Parathyroid adenoma (tissue), 2 donors: ENCODE results near the gene NOXA1.

Source experiments
- H2AFZ ChIP-seq: fragments of 300-600 bp; sonication (generic); one replicate; pipeline ENCODE4 v1.7.0; 2017; ENCODE audit warnings: antibody characterized with exemption, mild to moderate bottlenecking
- H3K27ac ChIP-seq: fragments of 300-600 bp; sonication (generic); one replicate; pipeline ENCODE4 v1.7.0; 2017
- H3K27me3 ChIP-seq: fragments of 300-600 bp; sonication (generic); one replicate; pipeline ENCODE4 v1.7.0; 2017; ENCODE audit warnings: low read length; ENCODE audit not compliant: control insufficient read depth, insufficient read depth
- H3K36me3 ChIP-seq: fragments of 300-600 bp; sonication (generic); one replicate; pipeline ENCODE4 v1.7.0; 2017; ENCODE audit warnings: low read length; ENCODE audit not compliant: control insufficient read depth, insufficient read depth
- H3K4me1 ChIP-seq: fragments of 300-600 bp; sonication (generic); one replicate; pipeline ENCODE4 v1.7.0; 2017; ENCODE audit warnings: control low read depth
- H3K4me2 ChIP-seq: fragments of 300-600 bp; sonication (generic); one replicate; pipeline ENCODE4 v1.7.0; 2017; ENCODE audit warnings: low read length
- H3K4me3 ChIP-seq: fragments of 300-600 bp; sonication (generic); one replicate; pipeline ENCODE4 v1.7.0; 2017; ENCODE audit warnings: low read depth, low read length
- H3K79me2 ChIP-seq: fragments of 300-600 bp; sonication (generic); one replicate; pipeline ENCODE4 v1.7.0; 2017; ENCODE audit warnings: control low read depth
- H3K9ac ChIP-seq: fragments of 300-600 bp; sonication (generic); one replicate; pipeline ENCODE4 v1.7.0; 2017; ENCODE audit warnings: mild to moderate bottlenecking
- H3K9me3 ChIP-seq: fragments of 300-600 bp; sonication (generic); one replicate; pipeline ENCODE4 v1.7.0; 2017; ENCODE audit warnings: low read length; ENCODE audit not compliant: control insufficient read depth
- CTCF ChIP-seq: fragments of 300-600 bp; sonication (generic); IDR thresholded peaks from one replicate; pipeline ENCODE4 v1.7.0; 2017; ENCODE audit warnings: antibody characterized with exemption, mild to moderate bottlenecking
- donor health status: primary hyperparathyroidism.

Gene NOXA1

GRCh38 chr9:137416006-137416562, 7.1 kb upstream of the NOXA1 start:
- no peaks in the 10 kb centered on the region for H3K27me3 ChIP-seq
- H3K9me3 ChIP-seq: no peaks in the 10 kb centered on the region
- no peaks in the 10 kb centered on the region for H3K4me1 ChIP-seq

GRCh38 chr9:137416563-137417151, 6.5 kb upstream of the NOXA1 start:
- H3K4me1 ChIP-seq: no peaks in the 10 kb centered on the region
- no peak overlapping the region for H2AFZ ChIP-seq
- H3K36me3 ChIP-seq: no peaks in the 10 kb centered on the region
- no peak overlapping the region for H3K9ac ChIP-seq
- H3K4me2 ChIP-seq: no peak overlapping the region
- no peak overlapping the region for H3K4me3 ChIP-seq
- H3K27me3 ChIP-seq: no peaks in the 10 kb centered on the region
- no peaks in the 10 kb centered on the region for H3K9me3 ChIP-seq
- TF ChIP-seq CTCF: no peak
- peaks cover 9% of the 10 kb centered on the region for H3K79me2 ChIP-seq
- H3K27ac ChIP-seq: peak overlapping the region; percentile 4

More at GRCh38 chr9:137416006-137416562, 7.1 kb upstream of the NOXA1 start:
- Histone ChIP-seq H3K27ac (no peak overlapping the region), H3K4me2 (no peak overlapping the region), H3K4me3 (no peak overlapping the region), H3K79me2 (peaks cover 9% of the 10 kb centered on the region), H3K9ac (no peak overlapping the region), H3K36me3 (no peaks in the 10 kb centered on the region), H2AFZ (no peak overlapping the region)
- TF ChIP-seq CTCF: no peak

GRCh38 chr9:137417161-137418021, 5.8 kb upstream of the NOXA1 start:
- H3K9ac ChIP-seq: no peak overlapping the region

GRCh38 chr9:137421838-137422603, 1.2 kb upstream of the NOXA1 start:
- Histone ChIP-seq H3K79me2 (no peaks in the 10 kb centered on the region), H2AFZ (peak overlapping the region; percentile 83), H3K36me3 (no peaks in the 10 kb centered on the region), H3K9ac (no peak overlapping the region), H3K9me3 (no peaks in the 10 kb centered on the region), H3K4me2 (peak overlapping the region; percentile 80), H3K27me3 (no peaks in the 10 kb centered on the region), H3K27ac (no peak overlapping the region), H3K4me3 (peak overlapping the region; percentile 60), H3K4me1 (peaks cover 3% of the 10 kb centered on the region)
- TF ChIP-seq CTCF: no peak

More at GRCh38 chr9:137417161-137418021, 5.8 kb upstream of the NOXA1 start:
- Histone ChIP-seq H3K27ac (peak overlapping the region; percentile 4), H3K9me3 (no peaks in the 10 kb centered on the region), H3K4me3 (no peak overlapping the region), H3K36me3 (no peaks in the 10 kb centered on the region), H3K79me2 (peaks cover 9% of the 10 kb centered on the region), H3K4me1 (peaks cover 3% of the 10 kb centered on the region), H3K27me3 (no peaks in the 10 kb centered on the region), H2AFZ (no peak overlapping the region), H3K4me2 (no peak overlapping the region)
- no peak for TF ChIP-seq CTCF
